ENCODE measurements around the gene TUBB2B. TPM values are rescaled to one million over a fixed set of nuclear protein-coding genes. Genes with fewer than 3 reads are reported as not detected.

The TUBB2B gene
- total RNA-seq, 1 donor from 2014 or later: 158 TPM

DNA sequence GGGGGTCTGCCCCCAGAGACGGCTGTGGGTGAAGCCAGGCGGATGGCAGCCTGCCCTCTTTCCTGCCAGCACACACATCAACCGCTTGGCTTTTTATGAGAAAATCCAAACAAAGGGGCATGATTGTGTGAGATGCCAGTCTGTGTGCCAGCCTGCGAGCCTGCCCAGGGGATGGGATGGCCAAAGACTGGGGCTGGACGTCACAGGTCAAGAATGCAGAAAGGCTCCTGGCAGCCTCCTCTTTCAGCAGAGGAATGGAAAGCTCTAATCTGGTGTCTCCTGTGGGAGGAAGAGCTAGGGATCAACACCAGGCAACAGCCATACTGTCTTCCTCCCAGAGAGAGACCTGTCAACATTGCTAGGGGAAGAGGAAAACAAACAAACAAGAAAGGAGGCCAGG, 15.8 kb downstream of the TUBB2B start:
- peaks cover 18% of the 10 kb centered on the region for H3K4me1 Mint-ChIP-seq (ENCODE audit: unreplicated experiment)
- H3K9me3 Mint-ChIP-seq: peaks cover 2% of the 10 kb centered on the region
- H3K36me3 Mint-ChIP-seq: no peaks in the 10 kb centered on the region
- no peak overlapping the region for H3K27ac Mint-ChIP-seq
- H3K27me3 Mint-ChIP-seq: peaks cover 16% of the 10 kb centered on the region
- DNase-seq (ENCODE audit: extremely low spot score, unreplicated experiment): no peak
- H3K4me3 Mint-ChIP-seq: no peak overlapping the region
- TF ChIP-seq, protein P1, sequence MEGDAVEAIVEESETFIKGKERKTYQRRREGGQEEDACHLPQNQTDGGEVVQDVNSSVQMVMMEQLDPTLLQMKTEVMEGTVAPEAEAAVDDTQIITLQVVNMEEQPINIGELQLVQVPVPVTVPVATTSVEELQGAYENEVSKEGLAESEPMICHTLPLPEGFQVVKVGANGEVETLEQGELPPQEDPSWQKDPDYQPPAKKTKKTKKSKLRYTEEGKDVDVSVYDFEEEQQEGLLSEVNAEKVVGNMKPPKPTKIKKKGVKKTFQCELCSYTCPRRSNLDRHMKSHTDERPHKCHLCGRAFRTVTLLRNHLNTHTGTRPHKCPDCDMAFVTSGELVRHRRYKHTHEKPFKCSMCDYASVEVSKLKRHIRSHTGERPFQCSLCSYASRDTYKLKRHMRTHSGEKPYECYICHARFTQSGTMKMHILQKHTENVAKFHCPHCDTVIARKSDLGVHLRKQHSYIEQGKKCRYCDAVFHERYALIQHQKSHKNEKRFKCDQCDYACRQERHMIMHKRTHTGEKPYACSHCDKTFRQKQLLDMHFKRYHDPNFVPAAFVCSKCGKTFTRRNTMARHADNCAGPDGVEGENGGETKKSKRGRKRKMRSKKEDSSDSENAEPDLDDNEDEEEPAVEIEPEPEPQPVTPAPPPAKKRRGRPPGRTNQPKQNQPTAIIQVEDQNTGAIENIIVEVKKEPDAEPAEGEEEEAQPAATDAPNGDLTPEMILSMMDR (conservative IDR thresholded peaks at IDR 0.05): no peak

DNA sequence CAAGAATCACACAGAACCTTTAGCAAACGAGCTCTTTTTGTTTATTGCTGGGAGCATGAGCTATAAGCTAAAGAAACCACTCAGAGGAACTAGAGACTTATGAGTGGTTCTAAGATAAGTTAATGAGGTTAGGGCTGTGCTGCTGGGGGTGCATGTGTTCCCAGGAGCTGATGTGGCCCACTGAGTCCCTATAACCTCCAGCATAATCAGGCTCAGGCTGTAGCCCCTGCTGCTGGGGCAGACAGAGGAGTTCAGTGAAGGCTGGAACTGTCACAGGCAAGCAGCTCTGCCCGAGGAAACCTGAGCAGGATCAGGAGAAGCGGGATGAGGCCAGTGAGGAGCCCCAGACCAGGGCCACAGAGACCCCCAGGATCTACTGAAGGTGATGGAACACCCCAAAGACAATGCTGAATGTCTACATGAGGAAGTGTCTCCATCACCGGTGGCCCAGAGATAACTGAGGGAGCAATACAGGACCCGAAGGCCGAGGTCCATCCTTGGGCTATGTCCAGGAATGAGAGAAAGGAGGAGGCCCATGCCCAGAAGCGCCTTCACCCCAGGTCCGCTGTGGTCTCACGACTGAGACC, 17.3 kb downstream of the TUBB2B start:
- Mint-ChIP-seq H3K4me1 (ENCODE audit: unreplicated experiment) (peaks cover 18% of the 10 kb centered on the region), H3K36me3 (no peaks in the 10 kb centered on the region)
- no peak for DNase-seq (ENCODE audit: extremely low spot score, unreplicated experiment)

DNA sequence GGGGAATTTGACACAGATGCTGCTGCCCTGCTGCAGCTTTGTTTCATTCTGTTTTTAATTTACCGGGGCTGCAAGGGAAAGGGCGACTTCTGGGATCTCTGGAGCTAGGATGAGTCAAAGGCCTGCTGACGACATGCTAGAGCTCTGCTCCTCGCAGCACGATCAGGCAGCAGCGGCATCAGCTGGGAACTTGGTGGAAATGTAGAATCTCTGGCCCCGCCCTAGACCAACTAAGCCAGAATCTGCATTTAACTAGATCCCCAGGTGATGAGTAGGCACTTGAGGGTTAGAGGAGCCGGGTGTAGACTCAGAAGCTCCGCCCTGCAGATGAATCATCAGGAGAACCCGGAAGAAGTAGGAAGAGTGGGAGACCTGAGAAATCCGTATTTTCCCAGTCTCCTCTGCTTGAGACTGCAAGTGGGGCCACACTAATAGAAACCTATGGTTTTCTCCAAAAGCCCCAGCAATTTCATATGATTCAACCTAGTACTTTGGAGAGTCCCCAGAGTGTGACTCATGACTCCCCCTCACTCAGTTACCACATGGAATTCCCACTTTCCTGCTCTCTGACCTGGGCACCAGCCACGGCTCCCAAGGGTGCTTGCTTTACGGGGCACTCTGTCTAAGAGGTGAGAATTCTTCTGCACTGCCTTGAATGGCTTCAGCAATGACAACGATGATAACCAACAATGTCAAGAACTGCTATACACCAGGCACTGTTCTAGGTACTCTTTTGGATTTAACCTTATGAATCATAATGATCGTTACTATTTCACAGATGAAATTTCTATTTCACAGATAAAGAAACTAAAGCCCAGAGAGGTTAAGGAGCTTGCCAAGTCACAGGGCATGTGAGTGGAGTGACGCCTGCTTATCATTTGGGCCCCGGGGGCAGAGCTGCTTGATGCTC, 18.1 kb downstream of the TUBB2B start:
- Mint-ChIP-seq H3K4me3 (peak overlapping the region; percentile 27), H3K36me3 (no peaks in the 10 kb centered on the region), H3K9me3 (peaks cover 4% of the 10 kb centered on the region), H3K27ac (peak overlapping the region; percentile 80), H3K27me3 (peaks cover 16% of the 10 kb centered on the region), H3K4me1 (ENCODE audit: unreplicated experiment) (peaks cover 18% of the 10 kb centered on the region)
- TF ChIP-seq, protein P1 (conservative IDR thresholded peaks at IDR 0.05): no peak
- no peak for DNase-seq (ENCODE audit: extremely low spot score, unreplicated experiment)

More for the DNA sequence above, 17.3 kb downstream of the TUBB2B start:
- no peak overlapping the region for H3K27ac Mint-ChIP-seq
- H3K4me3 Mint-ChIP-seq: no peak overlapping the region
- TF ChIP-seq, protein P1 (conservative IDR thresholded peaks at IDR 0.05): no peak
- H3K27me3 Mint-ChIP-seq: peaks cover 16% of the 10 kb centered on the region
- peaks cover 4% of the 10 kb centered on the region for H3K9me3 Mint-ChIP-seq

DNA sequence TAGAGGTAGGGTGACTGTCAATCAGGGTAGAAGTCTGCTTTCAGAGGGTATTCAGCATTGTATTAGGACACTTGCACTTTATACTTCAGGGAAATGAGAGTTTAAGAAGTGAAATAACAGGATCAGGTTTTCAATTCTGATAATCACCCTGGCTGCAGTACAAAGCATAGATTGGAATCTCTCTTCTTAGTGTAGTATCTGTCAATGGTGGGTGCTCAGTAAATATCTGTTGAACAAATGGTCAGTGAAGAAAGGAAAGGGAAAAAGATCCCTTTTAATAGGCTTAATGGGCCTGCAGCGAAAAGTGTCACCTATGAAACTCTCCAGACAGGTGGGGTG, 18.7 kb downstream of the TUBB2B start:
- peak overlapping the region; percentile 27 for H3K4me3 Mint-ChIP-seq
- no peaks in the 10 kb centered on the region for H3K36me3 Mint-ChIP-seq
- peaks cover 18% of the 10 kb centered on the region for H3K4me1 Mint-ChIP-seq (ENCODE audit: unreplicated experiment)
- peaks cover 4% of the 10 kb centered on the region for H3K9me3 Mint-ChIP-seq
- no peak for DNase-seq (ENCODE audit: extremely low spot score, unreplicated experiment)
- H3K27ac Mint-ChIP-seq: peak overlapping the region; percentile 80
- TF ChIP-seq, protein P1 (conservative IDR thresholded peaks at IDR 0.05): no peak
- peaks cover 16% of the 10 kb centered on the region for H3K27me3 Mint-ChIP-seq

DNA sequence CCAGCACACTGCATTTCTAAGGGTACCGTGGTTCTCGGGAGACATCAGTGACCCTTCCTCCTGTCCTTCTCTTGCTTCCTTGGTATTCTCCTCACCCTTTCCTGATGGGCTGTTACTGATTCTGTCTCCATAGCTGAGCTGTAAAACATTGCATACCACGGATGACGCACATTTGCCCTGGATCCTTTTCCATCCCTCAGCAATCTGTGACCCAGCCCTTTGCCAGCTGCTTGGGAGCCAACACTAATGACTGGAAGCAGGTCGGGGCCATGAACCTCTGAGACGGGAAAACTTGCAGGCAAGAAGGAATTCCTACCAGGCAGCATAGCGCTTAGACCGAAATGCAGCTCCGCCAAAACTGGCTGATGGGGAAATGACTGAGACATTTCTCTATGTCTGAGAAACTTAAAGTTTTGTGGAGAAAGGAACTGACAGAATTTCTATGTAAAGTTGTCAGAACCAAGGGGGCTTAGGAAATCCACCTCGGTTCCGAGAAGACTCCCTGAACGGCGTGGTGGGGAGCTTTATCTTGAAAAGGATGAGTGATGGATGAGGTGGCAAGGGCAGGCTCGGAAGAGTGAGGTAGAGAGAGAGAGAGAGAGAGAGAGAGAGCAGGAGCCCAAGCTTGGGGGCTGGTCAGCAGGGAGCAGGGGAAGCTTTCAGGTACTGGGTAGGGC, 19.2 kb downstream of the TUBB2B start:
- Mint-ChIP-seq H3K36me3 (no peaks in the 10 kb centered on the region), H3K9me3 (peaks cover 9% of the 10 kb centered on the region), H3K4me3 (peak overlapping the region; percentile 22), H3K27ac (peak overlapping the region; percentile 80), H3K27me3 (peaks cover 16% of the 10 kb centered on the region), H3K4me1 (ENCODE audit: unreplicated experiment) (peaks cover 18% of the 10 kb centered on the region)
- TF ChIP-seq, protein P1 (conservative IDR thresholded peaks at IDR 0.05): no peak
- DNase-seq (ENCODE audit: extremely low spot score, unreplicated experiment): no peak
